SKM-1 treated with dmso at 0.1 percent for 144 hours (cell line): Measurements from ENCODE around the gene IRF8.

ENCODE experiments used
- DNase-seq: peaks from one replicate; lab custom pipeline; 2025; ENCODE audit not compliant: unreplicated experiment; lab: John Stamatoyannopoulos, UW

The IRF8 gene

GRCh38 chr16:85912211-85912974 is 13.4 kb downstream of the IRF8 start:
- peak; percentile 23 for DNase-seq

- no peak for DNase-seq
Observed at GRCh38 chr16:85913141-85913601, 14.2 kb downstream of the IRF8 start.

- DNase-seq, result no peak
Observed at GRCh38 chr16:85913688-85914422, 14.9 kb downstream of the IRF8 start.

- DNase-seq, result no peak
Observed at GRCh38 chr16:85914423-85914794, 15.4 kb downstream of the IRF8 start.

GRCh38 chr16:85915125-85915845 is 16.3 kb downstream of the IRF8 start:
- DNase-seq, result no peak

- DNase-seq, result no peak
Observed at GRCh38 chr16:85916141-85916890, 17.4 kb downstream of the IRF8 start.

- no peak for DNase-seq
Observed at GRCh38 chr16:85917012-85917411, 18.1 kb downstream of the IRF8 start.

- no peak for DNase-seq
Observed at GRCh38 chr16:85917959-85918358, 19.0 kb downstream of the IRF8 start.

GRCh38 chr16:85918436-85918835 is 19.5 kb downstream of the IRF8 start:
- no peak for DNase-seq

GRCh38 chr16:85919271-85920267 is 20.6 kb downstream of the IRF8 start:
- no peak for DNase-seq

- DNase-seq, result no peak
Observed at GRCh38 chr16:85921026-85921425, 22.1 kb downstream of the IRF8 start.

GRCh38 chr16:85923153-85924021 is 24.4 kb downstream of the IRF8 start:
- DNase-seq, result no peak

GRCh38 chr16:85924675-85925074 is 25.7 kb downstream of the IRF8 start:
- DNase-seq, result no peak

- DNase-seq, result no peak
Observed at GRCh38 chr16:85926370-85926769, 27.4 kb downstream of the IRF8 start.

GRCh38 chr16:85927371-85927770 is 28.4 kb downstream of the IRF8 start:
- no peak for DNase-seq

GRCh38 chr16:85927959-85928358 is 29.0 kb downstream of the IRF8 start:
- DNase-seq, result no peak

- DNase-seq, result peak; percentile 96
Observed at GRCh38 chr16:85928401-85928820, 29.4 kb downstream of the IRF8 start.

- no peak for DNase-seq
Observed at GRCh38 chr16:85929259-85929721, 30.3 kb downstream of the IRF8 start.

- DNase-seq, result no peak
Observed at GRCh38 chr16:85930301-85930700, 31.3 kb downstream of the IRF8 start.
